Measurements from ENCODE around the gene FBXO7.

The FBXO7 gene

DNA sequence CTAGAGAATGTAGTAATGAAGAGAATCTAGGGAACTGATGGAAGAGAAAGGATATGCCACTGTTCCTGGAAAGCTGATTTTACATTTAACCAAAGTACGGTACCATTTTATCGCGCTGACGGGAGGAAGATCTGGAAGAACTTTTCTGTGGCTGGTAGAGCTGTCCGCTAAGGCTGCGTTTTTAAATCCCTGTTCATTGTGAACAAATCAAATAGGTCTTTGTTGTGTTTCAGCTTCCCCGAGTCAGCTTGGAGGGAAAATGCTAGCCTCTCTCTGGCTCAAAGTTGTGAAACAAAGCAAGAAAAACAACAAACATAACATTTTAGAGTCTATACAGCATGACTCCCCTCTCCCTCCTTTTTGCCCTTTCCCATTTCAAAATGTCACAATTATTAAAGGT lies 34.4 kb downstream of the FBXO7 start:
- no peaks in the 10 kb centered on the region for H3K4me1 ChIP-seq (ENCODE audit: insufficient read depth, insufficient read length)

DNA sequence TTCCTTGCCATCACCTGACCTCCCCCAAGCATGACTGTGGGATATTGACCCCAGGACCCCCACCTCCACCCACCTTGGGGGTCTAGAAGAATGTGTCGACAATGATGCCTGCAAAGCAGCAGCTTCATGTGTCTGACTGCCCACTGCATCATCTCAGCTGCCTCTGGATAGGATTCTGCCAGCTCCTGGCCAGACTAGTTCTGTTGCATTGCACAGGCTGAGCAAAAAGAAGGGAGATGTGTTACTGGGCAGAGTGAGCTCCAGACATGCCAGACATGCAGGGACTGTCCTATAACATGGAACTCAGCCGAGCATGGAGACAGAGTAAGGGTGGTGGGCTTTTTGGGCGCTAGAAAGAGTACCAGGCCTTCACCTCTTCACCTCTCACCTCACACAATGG lies 36.7 kb downstream of the FBXO7 start:
- Histone ChIP-seq H3K27me3 (ENCODE audit: insufficient read depth, insufficient read length) (no peaks in the 10 kb centered on the region), H3K9ac (ENCODE audit: insufficient read length, low read depth) (no peak overlapping the region), H3K9me3 (ENCODE audit: insufficient read depth, low read length) (no peaks in the 10 kb centered on the region), H3K4me1 (ENCODE audit: insufficient read depth, insufficient read length) (no peaks in the 10 kb centered on the region), H3K4me3 (ENCODE audit: insufficient read length, low read depth) (no peak overlapping the region), H3K36me3 (ENCODE audit: insufficient read depth, insufficient read length, low read length) (no peaks in the 10 kb centered on the region)
- no peak for DNase-seq (ENCODE audit: low read depth, low spot score)
- no peak for TF ChIP-seq YY1 (IDR thresholded peaks at IDR 0.05; ENCODE audit: insufficient read depth, insufficient read length)
- no peak for TF ChIP-seq ZNF274 (IDR thresholded peaks at IDR 0.05; ENCODE audit: low read depth, low read length)
- no peak for TF ChIP-seq SUZ12 (IDR thresholded peaks at IDR 0.05; ENCODE audit: extremely low read depth, insufficient read depth, insufficient read length)

More for the DNA sequence above, 34.4 kb downstream of the FBXO7 start:
- TF ChIP-seq ZNF274 (IDR thresholded peaks at IDR 0.05; ENCODE audit: low read depth, low read length) (no peak), SUZ12 (IDR thresholded peaks at IDR 0.05; ENCODE audit: extremely low read depth, insufficient read depth, insufficient read length) (no peak), YY1 (IDR thresholded peaks at IDR 0.05; ENCODE audit: insufficient read depth, insufficient read length) (no peak)
- no peak for DNase-seq (ENCODE audit: low read depth, low spot score)
- no peaks in the 10 kb centered on the region for H3K27me3 ChIP-seq (ENCODE audit: insufficient read depth, insufficient read length)
- H3K9ac ChIP-seq (ENCODE audit: insufficient read length, low read depth) = no peak overlapping the region
- H3K4me3 ChIP-seq (ENCODE audit: insufficient read length, low read depth) = no peak overlapping the region
- H3K9me3 ChIP-seq (ENCODE audit: insufficient read depth, low read length) = no peaks in the 10 kb centered on the region
- no peaks in the 10 kb centered on the region for H3K36me3 ChIP-seq (ENCODE audit: insufficient read depth, insufficient read length, low read length)

DNA sequence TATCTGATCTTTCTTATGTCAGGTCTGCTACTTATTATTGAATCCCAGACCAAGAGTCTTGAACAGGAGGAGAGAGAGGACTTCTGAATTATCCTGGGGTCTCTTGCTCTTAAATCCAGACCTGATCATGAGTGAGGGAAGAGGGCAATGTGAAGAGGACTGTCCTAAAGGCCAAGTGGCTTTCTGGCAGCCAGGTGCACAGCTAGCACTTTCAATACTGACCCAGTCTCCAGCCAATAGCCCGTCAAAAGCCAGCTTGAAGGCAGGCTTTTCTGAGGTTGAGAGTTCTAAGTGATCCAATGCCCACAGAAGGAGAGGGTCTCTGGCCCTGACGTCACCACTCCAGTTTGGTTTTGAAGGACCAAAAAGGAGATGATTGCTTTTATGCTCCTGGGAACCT lies 37.2 kb downstream of the FBXO7 start:
- H3K4me1 ChIP-seq (ENCODE audit: insufficient read depth, insufficient read length) = no peaks in the 10 kb centered on the region
- no peaks in the 10 kb centered on the region for H3K27me3 ChIP-seq (ENCODE audit: insufficient read depth, insufficient read length)
- H3K4me3 ChIP-seq (ENCODE audit: insufficient read length, low read depth) = no peak overlapping the region

DNA sequence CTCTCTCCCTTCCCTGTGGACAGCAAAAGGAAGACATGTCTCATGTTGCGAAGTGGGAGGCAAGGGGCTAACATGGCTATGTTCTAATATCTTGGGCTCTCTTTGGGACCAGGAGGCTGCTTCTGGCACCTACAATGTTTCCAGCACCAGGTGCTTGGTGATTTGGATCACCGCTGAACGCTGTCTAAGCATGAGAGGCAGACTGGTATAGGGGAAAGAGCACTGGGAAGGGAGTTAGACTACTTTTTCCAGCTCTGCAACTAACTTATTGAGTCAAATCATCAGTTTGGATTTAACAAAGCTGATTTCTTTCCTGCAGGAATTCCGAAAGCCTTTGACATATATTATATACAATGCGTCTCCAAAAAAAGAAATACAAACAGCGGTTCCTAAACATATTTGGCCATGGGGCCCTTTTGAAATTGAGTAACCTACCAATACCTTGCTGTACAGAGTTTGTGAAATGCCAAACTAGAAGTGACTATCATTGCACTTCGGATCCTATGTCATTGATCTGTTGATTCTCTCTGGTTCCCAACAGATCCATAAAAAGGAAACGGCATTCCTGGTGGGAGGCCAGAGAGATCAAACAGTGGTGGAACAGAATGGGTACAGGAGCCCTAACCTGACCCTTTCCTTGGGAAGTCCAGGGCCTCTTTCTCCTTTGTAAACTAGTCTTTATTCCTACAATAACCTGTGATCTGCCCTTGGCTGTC lies 37.8 kb downstream of the FBXO7 start:
- no peak for TF ChIP-seq ZNF274 (IDR thresholded peaks at IDR 0.05; ENCODE audit: low read depth, low read length)
- TF ChIP-seq SUZ12 (IDR thresholded peaks at IDR 0.05; ENCODE audit: extremely low read depth, insufficient read depth, insufficient read length) = no peak
- TF ChIP-seq YY1 (IDR thresholded peaks at IDR 0.05; ENCODE audit: insufficient read depth, insufficient read length) = no peak
- H3K36me3 ChIP-seq (ENCODE audit: insufficient read depth, insufficient read length, low read length) = no peaks in the 10 kb centered on the region
- DNase-seq (ENCODE audit: low read depth, low spot score) = no peak

More for the DNA sequence above, 37.2 kb downstream of the FBXO7 start:
- DNase-seq (ENCODE audit: low read depth, low spot score) = no peak
- no peaks in the 10 kb centered on the region for H3K36me3 ChIP-seq (ENCODE audit: insufficient read depth, insufficient read length, low read length)
- no peak overlapping the region for H3K9ac ChIP-seq (ENCODE audit: insufficient read length, low read depth)
- no peak for TF ChIP-seq ZNF274 (IDR thresholded peaks at IDR 0.05; ENCODE audit: low read depth, low read length)
- TF ChIP-seq YY1 (IDR thresholded peaks at IDR 0.05; ENCODE audit: insufficient read depth, insufficient read length) = no peak
- TF ChIP-seq SUZ12 (IDR thresholded peaks at IDR 0.05; ENCODE audit: extremely low read depth, insufficient read depth, insufficient read length) = no peak
- no peaks in the 10 kb centered on the region for H3K9me3 ChIP-seq (ENCODE audit: insufficient read depth, low read length)

DNA sequence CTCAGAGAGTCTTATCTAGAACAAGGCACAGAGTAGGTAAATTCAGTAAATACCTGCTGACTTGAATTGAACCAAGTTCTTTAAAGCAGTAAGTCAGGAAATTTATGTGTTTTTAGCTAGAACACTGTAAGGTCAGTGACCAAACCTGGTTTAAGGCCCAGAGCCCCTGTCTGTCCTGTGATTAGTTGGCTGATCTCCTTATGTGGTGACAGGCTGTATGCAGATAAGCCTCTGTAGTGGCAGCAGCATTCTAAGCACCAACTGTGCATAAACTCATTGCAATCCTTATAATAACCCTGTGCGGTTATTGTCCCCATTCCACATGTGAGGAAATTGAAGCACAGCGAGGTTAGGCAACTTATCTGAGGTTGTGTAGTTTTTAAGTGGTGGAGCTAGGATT lies 40.5 kb downstream of the FBXO7 start:
- no peaks in the 10 kb centered on the region for H3K27me3 ChIP-seq (ENCODE audit: insufficient read depth, insufficient read length)
- no peaks in the 10 kb centered on the region for H3K36me3 ChIP-seq (ENCODE audit: insufficient read depth, insufficient read length, low read length)
- no peaks in the 10 kb centered on the region for H3K4me1 ChIP-seq (ENCODE audit: insufficient read depth, insufficient read length)
- H3K9ac ChIP-seq (ENCODE audit: insufficient read length, low read depth) = no peak overlapping the region
- DNase-seq (ENCODE audit: low read depth, low spot score) = no peak
- H3K9me3 ChIP-seq (ENCODE audit: insufficient read depth, low read length) = no peaks in the 10 kb centered on the region
- TF ChIP-seq YY1 (IDR thresholded peaks at IDR 0.05; ENCODE audit: insufficient read depth, insufficient read length) = no peak
- TF ChIP-seq SUZ12 (IDR thresholded peaks at IDR 0.05; ENCODE audit: extremely low read depth, insufficient read depth, insufficient read length) = no peak
- TF ChIP-seq ZNF274 (IDR thresholded peaks at IDR 0.05; ENCODE audit: low read depth, low read length) = no peak
- no peak overlapping the region for H3K4me3 ChIP-seq (ENCODE audit: insufficient read length, low read depth)

More for the DNA sequence above, 37.8 kb downstream of the FBXO7 start:
- Histone ChIP-seq H3K4me3 (ENCODE audit: insufficient read length, low read depth) (no peak overlapping the region), H3K9ac (ENCODE audit: insufficient read length, low read depth) (no peak overlapping the region), H3K27me3 (ENCODE audit: insufficient read depth, insufficient read length) (no peaks in the 10 kb centered on the region), H3K9me3 (ENCODE audit: insufficient read depth, low read length) (no peaks in the 10 kb centered on the region), H3K4me1 (ENCODE audit: insufficient read depth, insufficient read length) (no peaks in the 10 kb centered on the region)

DNA sequence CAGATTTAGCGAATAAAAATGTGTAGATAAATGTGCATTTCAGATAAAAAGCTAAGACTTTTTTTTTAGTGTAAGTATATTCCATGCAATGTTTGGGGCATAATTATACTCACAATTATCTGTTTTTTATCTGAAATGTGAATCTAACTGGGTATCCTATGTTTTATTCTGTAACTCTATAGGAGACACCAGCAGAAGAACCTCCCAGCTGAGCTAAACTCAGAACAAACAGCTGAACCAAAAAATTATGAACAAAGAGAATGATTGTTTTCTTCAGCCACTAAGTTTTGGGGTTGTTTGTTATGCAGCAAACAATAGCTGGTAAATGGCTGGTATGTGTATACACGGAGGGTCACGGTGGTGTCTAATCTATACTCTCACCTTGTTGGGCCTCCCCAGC lies 42.9 kb downstream of the FBXO7 start:
- no peaks in the 10 kb centered on the region for H3K36me3 ChIP-seq (ENCODE audit: insufficient read depth, insufficient read length, low read length)
- no peak overlapping the region for H3K9ac ChIP-seq (ENCODE audit: insufficient read length, low read depth)
- no peaks in the 10 kb centered on the region for H3K27me3 ChIP-seq (ENCODE audit: insufficient read depth, insufficient read length)
- H3K4me3 ChIP-seq (ENCODE audit: insufficient read length, low read depth) = no peak overlapping the region
- TF ChIP-seq YY1 (IDR thresholded peaks at IDR 0.05; ENCODE audit: insufficient read depth, insufficient read length) (no peak), SUZ12 (IDR thresholded peaks at IDR 0.05; ENCODE audit: extremely low read depth, insufficient read depth, insufficient read length) (no peak), ZNF274 (IDR thresholded peaks at IDR 0.05; ENCODE audit: low read depth, low read length) (no peak)
- no peaks in the 10 kb centered on the region for H3K4me1 ChIP-seq (ENCODE audit: insufficient read depth, insufficient read length)
- no peak for DNase-seq (ENCODE audit: low read depth, low spot score)
- H3K9me3 ChIP-seq (ENCODE audit: insufficient read depth, low read length) = no peaks in the 10 kb centered on the region

DNA sequence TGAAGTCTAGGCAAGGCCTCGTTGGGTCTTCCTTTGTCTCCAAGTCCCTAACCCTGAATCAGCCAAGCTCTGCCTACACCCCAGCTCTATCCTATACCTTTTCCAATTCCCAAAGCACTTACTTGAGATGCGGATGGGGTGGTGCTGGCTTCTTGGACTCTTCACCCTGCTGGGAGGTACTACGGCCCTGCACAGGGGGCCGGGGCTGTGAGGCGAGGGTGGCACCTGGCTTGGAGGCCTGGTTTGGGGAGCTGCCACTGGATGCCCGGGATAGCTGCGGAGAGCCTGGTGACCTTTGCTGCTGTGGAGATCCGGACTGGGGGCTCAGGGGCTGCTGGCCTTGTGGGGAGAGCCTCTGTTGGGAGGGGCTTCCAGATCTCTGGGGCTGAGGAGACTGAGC lies 43.3 kb downstream of the FBXO7 start:
- Histone ChIP-seq H3K9me3 (ENCODE audit: insufficient read depth, low read length) (no peaks in the 10 kb centered on the region), H3K36me3 (ENCODE audit: insufficient read depth, insufficient read length, low read length) (no peaks in the 10 kb centered on the region), H3K9ac (ENCODE audit: insufficient read length, low read depth) (no peak overlapping the region), H3K27me3 (ENCODE audit: insufficient read depth, insufficient read length) (no peaks in the 10 kb centered on the region), H3K4me3 (ENCODE audit: insufficient read length, low read depth) (no peak overlapping the region), H3K4me1 (ENCODE audit: insufficient read depth, insufficient read length) (no peaks in the 10 kb centered on the region)
- no peak for TF ChIP-seq YY1 (IDR thresholded peaks at IDR 0.05; ENCODE audit: insufficient read depth, insufficient read length)
- no peak for TF ChIP-seq SUZ12 (IDR thresholded peaks at IDR 0.05; ENCODE audit: extremely low read depth, insufficient read depth, insufficient read length)
- no peak for TF ChIP-seq ZNF274 (IDR thresholded peaks at IDR 0.05; ENCODE audit: low read depth, low read length)
- DNase-seq (ENCODE audit: low read depth, low spot score) = no peak
